ENCODE results near the gene CBX5.

The CBX5 gene

DNA sequence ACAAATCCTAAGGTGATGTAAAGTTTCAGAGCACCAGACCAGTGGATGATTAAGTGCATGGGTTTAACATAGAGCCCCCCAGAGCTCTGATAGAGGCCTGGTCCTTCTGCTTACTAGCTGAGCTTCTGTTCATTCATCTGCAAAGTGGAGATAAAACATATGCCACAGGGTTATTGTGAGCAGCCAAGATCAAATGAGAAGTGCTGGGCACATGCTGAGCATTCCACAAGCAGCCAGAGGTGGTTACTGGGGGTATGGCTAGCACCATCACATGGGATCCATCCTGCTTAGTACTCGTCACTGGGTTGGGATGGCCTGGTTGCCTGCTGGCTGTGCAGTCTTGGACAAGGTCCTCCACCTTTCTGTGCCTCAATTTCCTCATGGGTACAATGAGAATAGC is 73.1 kb downstream of the CBX5 start:
- WGBS (ENCODE audit: extremely low coverage, insufficient coverage, insufficient read length) = no CpG with 5 or more reads among the region's 1 CpG
- H3K4me3 ChIP-seq (ENCODE audit: low read depth, low read length) = no peak overlapping the region

GRCh38 chr12:54204316-54204715 is 75.6 kb downstream of the CBX5 start:
- Histone ChIP-seq H3K4me3 (ENCODE audit: low read depth, low read length) (no peak overlapping the region), H3K9ac (ENCODE audit: low read length) (no peak overlapping the region), H4K12ac (ENCODE audit: low read depth, low read length) (no peak overlapping the region), H2BK120ac (ENCODE audit: insufficient read depth, low read length, poor library complexity) (no peak overlapping the region), H2BK5ac (ENCODE audit: low read depth, low read length, poor library complexity) (no peak overlapping the region), H4K8ac (ENCODE audit: low read depth, low read length) (no peak overlapping the region), H2AK5ac (ENCODE audit: low read length) (no peak overlapping the region), H3K23ac (ENCODE audit: low read length) (no peak overlapping the region), H3K18ac (ENCODE audit: low read length) (no peak overlapping the region), H3K4ac (ENCODE audit: low read depth, low read length) (no peak overlapping the region), H3K9me3 (ENCODE audit: insufficient read depth, low read depth, low read length) (no peaks in the 10 kb centered on the region), H3K4me2 (ENCODE audit: low read length) (no peak overlapping the region), H3K36me3 (ENCODE audit: control insufficient read depth in 1 of 2, insufficient read depth in 2 of 2, low read length in 2 of 2) (no peaks in the 10 kb centered on the region), H3K14ac (ENCODE audit: low read length) (no peak overlapping the region), H3K79me2 (ENCODE audit: control insufficient read depth, insufficient read depth, low read length, poor library complexity) (no peaks in the 10 kb centered on the region), H3K4me1 (ENCODE audit: control insufficient read depth in 1 of 2, insufficient read depth in 2 of 2, low read length in 2 of 2) (peaks cover 3% of the 10 kb centered on the region in 2 experiments), H3K79me1 (ENCODE audit: low read length) (no peaks in the 10 kb centered on the region), H3K27ac (ENCODE audit: low read depth, low read length) (no peak overlapping the region), H4K91ac (ENCODE audit: low read depth, low read length) (no peak overlapping the region), H2BK12ac (ENCODE audit: low read length) (no peak overlapping the region), H2AFZ (ENCODE audit: insufficient read depth, low read length, poor library complexity) (no peak overlapping the region), H3K27me3 (ENCODE audit: insufficient read depth, low read length) (peaks cover 3% of the 10 kb centered on the region)
- DNase-seq = no peak
- WGBS (ENCODE audit: extremely low coverage, insufficient coverage, insufficient read length) = no CpG with 5 or more reads among the region's 7 CpGs

More for the DNA sequence above, 73.1 kb downstream of the CBX5 start:
- no peak overlapping the region for H2AK5ac ChIP-seq (ENCODE audit: low read length)
- no peak overlapping the region for H3K4ac ChIP-seq (ENCODE audit: low read depth, low read length)
- no peak overlapping the region for H4K12ac ChIP-seq (ENCODE audit: low read depth, low read length)
- no peaks in the 10 kb centered on the region for H3K9me3 ChIP-seq (ENCODE audit: insufficient read depth, low read depth, low read length)
- H3K4me1 ChIP-seq (ENCODE audit: control insufficient read depth in 1 of 2, insufficient read depth in 2 of 2, low read length in 2 of 2) = peaks cover 3% of the 10 kb centered on the region in 2 experiments
- H2BK12ac ChIP-seq (ENCODE audit: low read length) = no peak overlapping the region
- no peak overlapping the region for H3K23ac ChIP-seq (ENCODE audit: low read length)
- no peak overlapping the region for H2AFZ ChIP-seq (ENCODE audit: insufficient read depth, low read length, poor library complexity)
- DNase-seq = no peak
- no peak overlapping the region for H3K27ac ChIP-seq (ENCODE audit: low read depth, low read length)
- no peak overlapping the region for H3K18ac ChIP-seq (ENCODE audit: low read length)
- no peak overlapping the region for H4K8ac ChIP-seq (ENCODE audit: low read depth, low read length)
- H3K9ac ChIP-seq (ENCODE audit: low read length) = no peak overlapping the region
- no peak overlapping the region for H2BK120ac ChIP-seq (ENCODE audit: insufficient read depth, low read length, poor library complexity)
- H3K4me2 ChIP-seq (ENCODE audit: low read length) = no peak overlapping the region
- H3K79me2 ChIP-seq (ENCODE audit: control insufficient read depth, insufficient read depth, low read length, poor library complexity) = no peaks in the 10 kb centered on the region
- no peak overlapping the region for H4K91ac ChIP-seq (ENCODE audit: low read depth, low read length)
- no peaks in the 10 kb centered on the region for H3K36me3 ChIP-seq (ENCODE audit: control insufficient read depth in 1 of 2, insufficient read depth in 2 of 2, low read length in 2 of 2)
- no peaks in the 10 kb centered on the region for H3K79me1 ChIP-seq (ENCODE audit: low read length)
- no peak overlapping the region for H2BK5ac ChIP-seq (ENCODE audit: low read depth, low read length, poor library complexity)
- H3K14ac ChIP-seq (ENCODE audit: low read length) = no peak overlapping the region
- H3K27me3 ChIP-seq (ENCODE audit: insufficient read depth, low read length) = peaks cover 3% of the 10 kb centered on the region

DNA sequence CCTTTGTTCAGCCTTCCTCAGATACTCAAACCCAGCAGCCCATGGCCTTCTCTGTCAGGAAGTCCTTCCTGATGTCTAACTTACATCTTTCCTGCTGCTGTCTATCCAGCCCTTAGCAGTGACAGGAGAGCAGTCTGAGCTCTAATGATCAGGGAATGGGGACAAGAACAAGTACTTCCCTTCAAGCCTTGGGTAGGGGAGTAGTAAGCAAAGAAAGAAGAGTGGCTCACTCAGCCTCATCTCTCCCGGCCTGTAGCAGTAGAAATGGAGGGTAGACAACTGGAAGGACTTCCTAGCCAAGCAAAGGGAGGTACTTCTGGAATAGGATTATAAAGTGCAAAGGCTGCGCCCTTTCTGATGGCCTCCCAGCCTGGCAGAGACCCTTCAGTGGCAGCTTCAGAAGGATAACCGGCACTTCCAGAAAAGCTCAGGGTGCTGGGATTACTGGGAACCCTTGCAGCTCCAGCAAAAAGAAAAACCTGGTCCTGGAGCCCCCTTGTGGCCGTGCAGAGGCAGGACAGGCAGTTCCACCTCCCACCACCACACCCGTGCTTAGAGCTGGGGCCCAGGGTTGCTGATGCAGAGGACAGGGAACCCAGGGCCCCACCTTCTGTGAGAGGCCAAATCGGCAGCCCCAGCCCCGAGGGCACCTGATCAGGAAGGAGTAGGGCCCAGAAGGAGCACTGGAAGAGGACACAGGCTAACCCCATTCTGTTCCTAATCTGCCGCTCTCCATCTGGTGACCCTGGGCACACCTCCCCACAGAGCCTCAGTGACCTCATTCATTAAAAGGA is 78.7 kb downstream of the CBX5 start:
- Histone ChIP-seq H3K4me3 (ENCODE audit: low read depth, low read length) (no peak overlapping the region), H3K9me3 (ENCODE audit: insufficient read depth, low read depth, low read length) (no peaks in the 10 kb centered on the region), H3K27me3 (ENCODE audit: insufficient read depth, low read length) (peaks cover 5% of the 10 kb centered on the region), H2BK5ac (ENCODE audit: low read depth, low read length, poor library complexity) (no peak overlapping the region), H3K4ac (ENCODE audit: low read depth, low read length) (no peak overlapping the region), H3K79me1 (ENCODE audit: low read length) (no peaks in the 10 kb centered on the region), H3K14ac (ENCODE audit: low read length) (no peak overlapping the region), H3K27ac (ENCODE audit: low read depth, low read length) (no peak overlapping the region), H3K9ac (ENCODE audit: low read length) (no peak overlapping the region), H4K12ac (ENCODE audit: low read depth, low read length) (no peak overlapping the region), H2AFZ (ENCODE audit: insufficient read depth, low read length, poor library complexity) (no peak overlapping the region), H4K8ac (ENCODE audit: low read depth, low read length) (no peak overlapping the region), H3K36me3 (ENCODE audit: control insufficient read depth in 1 of 2, insufficient read depth in 2 of 2, low read length in 2 of 2) (no peaks in the 10 kb centered on the region), H3K4me2 (ENCODE audit: low read length) (no peak overlapping the region), H3K4me1 (ENCODE audit: control insufficient read depth in 1 of 2, insufficient read depth in 2 of 2, low read length in 2 of 2) (no peaks in the 10 kb centered on the region), H2BK12ac (ENCODE audit: low read length) (no peak overlapping the region), H3K18ac (ENCODE audit: low read length) (no peak overlapping the region), H3K23ac (ENCODE audit: low read length) (no peak overlapping the region), H2AK5ac (ENCODE audit: low read length) (no peak overlapping the region), H3K79me2 (ENCODE audit: control insufficient read depth, insufficient read depth, low read length, poor library complexity) (no peaks in the 10 kb centered on the region), H2BK120ac (ENCODE audit: insufficient read depth, low read length, poor library complexity) (no peak overlapping the region), H4K91ac (ENCODE audit: low read depth, low read length) (no peak overlapping the region)
- WGBS (ENCODE audit: extremely low coverage, insufficient coverage, insufficient read length) = no CpG with 5 or more reads among the region's 8 CpGs
- peak; percentile 45 to 79 for DNase-seq

- Histone ChIP-seq H3K27ac (ENCODE audit: low read depth, low read length) (no peak overlapping the region), H3K4ac (ENCODE audit: low read depth, low read length) (no peak overlapping the region), H2BK120ac (ENCODE audit: insufficient read depth, low read length, poor library complexity) (no peak overlapping the region), H3K4me1 (ENCODE audit: control insufficient read depth in 1 of 2, insufficient read depth in 2 of 2, low read length in 2 of 2) (no peaks in the 10 kb centered on the region), H3K23ac (ENCODE audit: low read length) (no peak overlapping the region), H4K12ac (ENCODE audit: low read depth, low read length) (no peak overlapping the region), H3K18ac (ENCODE audit: low read length) (no peak overlapping the region), H3K79me2 (ENCODE audit: control insufficient read depth, insufficient read depth, low read length, poor library complexity) (no peaks in the 10 kb centered on the region), H3K14ac (ENCODE audit: low read length) (no peak overlapping the region), H2AK5ac (ENCODE audit: low read length) (no peak overlapping the region), H3K4me2 (ENCODE audit: low read length) (no peak overlapping the region), H4K91ac (ENCODE audit: low read depth, low read length) (no peak overlapping the region), H2BK5ac (ENCODE audit: low read depth, low read length, poor library complexity) (no peak overlapping the region), H2BK12ac (ENCODE audit: low read length) (no peak overlapping the region), H3K79me1 (ENCODE audit: low read length) (no peaks in the 10 kb centered on the region), H3K9ac (ENCODE audit: low read length) (no peak overlapping the region), H3K27me3 (ENCODE audit: insufficient read depth, low read length) (peaks cover 5% of the 10 kb centered on the region), H4K8ac (ENCODE audit: low read depth, low read length) (no peak overlapping the region), H2AFZ (ENCODE audit: insufficient read depth, low read length, poor library complexity) (no peak overlapping the region), H3K36me3 (ENCODE audit: control insufficient read depth in 1 of 2, insufficient read depth in 2 of 2, low read length in 2 of 2) (no peaks in the 10 kb centered on the region), H3K4me3 (ENCODE audit: low read depth, low read length) (no peak overlapping the region), H3K9me3 (ENCODE audit: insufficient read depth, low read depth, low read length) (peaks cover 1% of the 10 kb centered on the region)
- WGBS (ENCODE audit: extremely low coverage, insufficient coverage, insufficient read length) = no CpG with 5 or more reads among the region's 5 CpGs
- DNase-seq = no peak
Measured at GRCh38 chr12:54200412-54200811, 79.5 kb downstream of the CBX5 start.
